Liver (tissue), 10 donors: ENCODE measurements around the gene PATL2. TPM values are rescaled to one million over a fixed set of nuclear protein-coding genes. Genes with fewer than 3 reads are reported as not detected.

ENCODE experiments used
- DNase-seq: peaks from one replicate; pipeline ENCODE4 v3.0.0-alpha.2; 2017; ENCODE audit warnings: low spot score
- H3K27ac ChIP-seq, 2 donors: one replicate each; pipeline ENCODE4 v1.7.0; 2013; ENCODE audit warnings: inconsistent platforms in 2 of 2, low read length in 2 of 2, control low read depth in 1 of 2, low read depth in 1 of 2, mild to moderate bottlenecking in 1 of 2
- H3K27me3 ChIP-seq, 4 donors: one replicate each; pipeline versions ENCODE4 v1.6.1 to v1.7.0; 2013; ENCODE audit warnings: low read length in 3 of 4, inconsistent platforms in 1 of 4, mild to moderate bottlenecking in 1 of 4, moderate library complexity in 1 of 4; ENCODE audit not compliant: control insufficient read depth in 4 of 4, insufficient read depth in 4 of 4
- H3K36me3 ChIP-seq, 4 donors: one replicate each; pipeline versions ENCODE4 v1.6.1 to v1.7.0; 2013; ENCODE audit warnings: low read length in 3 of 4, mild to moderate bottlenecking in 3 of 4, low read depth in 1 of 4, moderate library complexity in 1 of 4; ENCODE audit not compliant: control insufficient read depth in 4 of 4, insufficient read depth in 3 of 4
- H3K4me1 ChIP-seq, 4 donors: one replicate each; pipeline versions ENCODE4 v1.6.1 to v1.7.0; 2013; ENCODE audit warnings: low read length in 3 of 4, mild to moderate bottlenecking in 3 of 4, moderate library complexity in 1 of 4; ENCODE audit not compliant: control insufficient read depth in 4 of 4, insufficient read depth in 4 of 4
- H3K4me3 ChIP-seq, 3 donors: one replicate each; pipeline versions ENCODE4 v1.6.1 to v1.7.0; 2013; ENCODE audit warnings: low read length in 3 of 3, control low read depth in 1 of 3, low read depth in 1 of 3, mild to moderate bottlenecking in 1 of 3
- H3K9ac ChIP-seq, 2 donors: one replicate each; pipeline ENCODE4 v1.7.0; 2013; ENCODE audit warnings: low read length in 2 of 2, mild to moderate bottlenecking in 2 of 2, moderate library complexity in 2 of 2, control low read depth in 1 of 2, low read depth in 1 of 2
- H3K9me3 ChIP-seq, 4 donors: one replicate each; pipeline versions ENCODE4 v1.6.1 to v1.7.0; 2013; ENCODE audit warnings: low read length in 3 of 4; ENCODE audit not compliant: control insufficient read depth in 4 of 4
- EGR1 ChIP-seq, 2 donors: IDR thresholded peaks; 2 replicates each; pipeline ENCODE4 v1.6.1; 2016 to 2018; ENCODE audit warnings: antibody characterized with exemption in 2 of 2, low read depth in 2 of 2
- FOXA1 ChIP-seq: IDR thresholded peaks from 2 replicates; pipeline ENCODE4 v1.6.1; 2016; ENCODE audit warnings: antibody characterized with exemption
- FOXA2 ChIP-seq: IDR thresholded peaks from 2 replicates; pipeline ENCODE4 v1.6.1; 2016; ENCODE audit warnings: antibody characterized with exemption
- GABPA ChIP-seq, 2 donors: IDR thresholded peaks in 1 of 2; conservative IDR thresholded peaks in 1 of 2; 2 replicates each; pipeline ENCODE4 v1.6.1; 2016; ENCODE audit warnings: antibody characterized with exemption in 2 of 2, mild to moderate bottlenecking in 1 of 2, moderate library complexity in 1 of 2
- HNF4A ChIP-seq, 2 donors: conservative IDR thresholded peaks; 2 replicates each; pipeline ENCODE4 v1.6.1; 2016; ENCODE audit warnings: antibody characterized with exemption in 2 of 2, mild to moderate bottlenecking in 2 of 2
- HNF4G ChIP-seq: IDR thresholded peaks from 2 replicates; pipeline ENCODE4 v1.6.1; 2016; ENCODE audit warnings: antibody characterized with exemption
- JUND ChIP-seq, 2 donors: IDR thresholded peaks; 2 replicates each; pipeline ENCODE4 v1.6.1; 2016; ENCODE audit warnings: antibody characterized with exemption in 2 of 2
- NR2F2 ChIP-seq: IDR thresholded peaks from 2 replicates; pipeline ENCODE4 v1.6.1; 2016; ENCODE audit warnings: antibody characterized with exemption
- RAD21 ChIP-seq, 2 donors: IDR thresholded peaks; 2 replicates each; pipeline ENCODE4 v1.6.1; 2016; ENCODE audit warnings: antibody characterized with exemption in 2 of 2, mild to moderate bottlenecking in 2 of 2
- RXRA ChIP-seq, 2 donors: IDR thresholded peaks; 2 replicates each; pipeline ENCODE4 v1.6.1; 2017 to 2018; ENCODE audit warnings: antibody characterized with exemption in 2 of 2, mild to moderate bottlenecking in 1 of 2
- SP1 ChIP-seq: IDR thresholded peaks from 2 replicates; pipeline ENCODE4 v1.6.1; 2018; ENCODE audit warnings: antibody characterized with exemption, mild to moderate bottlenecking
- TAF1 ChIP-seq: conservative IDR thresholded peaks from 2 replicates; pipeline ENCODE4 v1.6.1; 2016; ENCODE audit warnings: antibody characterized with exemption, mild to moderate bottlenecking
- YY1 ChIP-seq: IDR thresholded peaks from 2 replicates; pipeline ENCODE4 v1.6.1; 2016; ENCODE audit warnings: antibody characterized with exemption, mild to moderate bottlenecking
- WGBS: extraction: QIAGEN DNeasy Blood & Tissue Kit; methylation state at CpG from one replicate; pipeline ENCODE4 v1.1.7; 2013; 5-methylcytosine and 5-hydroxymethylcytosine counted together
- polyA plus RNA-seq, 2 donors: library from polyadenylated mRNA; stranded (reverse) in 1 of 2; unstranded in 1 of 2; fragments of 200-250 nt in 1 of 2; fragments of >200 nt in 1 of 2; fragmentation: Nextera tagmentation in 1 of 2; extraction: Ambion mirVana in 1 of 2; gene quantifications; one replicate each; pipeline versions ENCODE4 v1.2.1 to v1.2.3, GENCODE V29; 2013 to 2015
- small RNA-seq: library from RNA; depleted of rRNA; stranded (forward); fragments of <200 nt; gene quantifications from one replicate; pipeline ENCODE3, GENCODE V24; 2014
- total RNA-seq, 2 donors: library from RNA; depleted of rRNA; stranded (reverse); fragments of >200 nt; gene quantifications; one replicate each; pipeline ENCODE4 v1.2.3, GENCODE V29; 2014
- TF ChIP-seq, protein P1 (sequence below): fragments of 150-350 bp; IDR thresholded peaks from 2 replicates; pipeline ENCODE4 v1.5.1; 2017; ENCODE audit warnings: improper control_type of control experiment, low read depth, low read length; ENCODE audit not compliant: missing input control
- TF ChIP-seq, protein P2 (sequence below): IDR thresholded peaks from 2 replicates; pipeline ENCODE4 v1.6.1; 2016; ENCODE audit warnings: antibody characterized with exemption
- TF ChIP-seq, protein P3 (sequence below): IDR thresholded peaks from 2 replicates; pipeline ENCODE4 v1.6.1; 2016; ENCODE audit warnings: antibody characterized with exemption, mild to moderate bottlenecking
- TF ChIP-seq, protein P4 (sequence below): IDR thresholded peaks from 2 replicates; pipeline ENCODE4 v1.6.1; 2016; ENCODE audit warnings: antibody characterized with exemption
- TF ChIP-seq, protein P5 (sequence below): IDR thresholded peaks from 2 replicates; pipeline ENCODE4 v1.6.1; 2016; ENCODE audit warnings: antibody characterized with exemption
- donor health status: healthy.
- donor health status: healthy.
- donor health status: healthy.
- donor health status: healthy.
- donor health status: healthy.

Gene PATL2
- total and polyA plus RNA-seq, 4 donors: 0.32 to 1.0 (median 0.67) TPM

DNA sequence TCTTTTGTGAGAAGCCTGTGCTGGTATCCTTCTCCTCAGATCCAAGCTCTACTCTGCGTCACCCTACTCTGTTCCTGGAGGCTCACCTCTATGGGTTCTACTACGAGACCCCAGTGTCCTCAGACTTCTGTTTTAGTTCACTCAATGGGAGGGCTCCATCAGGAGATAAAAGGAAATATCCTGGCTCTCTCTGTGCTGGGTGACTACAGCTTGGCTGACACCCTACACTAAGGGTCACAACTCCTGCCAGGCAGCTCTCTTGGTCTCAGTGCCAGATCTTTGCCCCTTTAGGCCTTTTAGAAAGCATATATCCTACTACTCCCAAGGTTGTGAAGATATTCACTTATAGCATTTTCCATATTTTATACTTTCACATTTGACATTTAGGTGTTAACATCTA, 94.1 kb downstream of the PATL2 start:
- H3K4me1 ChIP-seq: no peaks in the 10 kb centered on the region
- H3K27ac ChIP-seq: no peak overlapping the region
- no peaks in the 10 kb centered on the region for H3K9me3 ChIP-seq
- peaks cover 14 to 62% (median 46%) of the 10 kb centered on the region in 4 donors for H3K36me3 ChIP-seq
- H3K4me3 ChIP-seq: no peak overlapping the region
- H3K9ac ChIP-seq: no peak overlapping the region
- no peak for DNase-seq
- H3K27me3 ChIP-seq: no peaks in the 10 kb centered on the region
- TF ChIP-seq NR2F2 (no peak), FOXA1 (no peak), GABPA (IDR thresholded peaks at IDR 0.05 in 1 of 2, conservative IDR thresholded peaks at IDR 0.05 in 1 of 2) (no peak), RAD21 (IDR thresholded peaks at IDR 0.05) (no peak), EGR1 (IDR thresholded peaks at IDR 0.05; ENCODE audit: low read depth in 2 of 2) (no peak), HNF4G (no peak), TAF1 (no peak), JUND (IDR thresholded peaks at IDR 0.05) (no peak), FOXA2 (no peak), SP1 (no peak), RXRA (IDR thresholded peaks at IDR 0.05) (no peak), HNF4A (conservative IDR thresholded peaks at IDR 0.05) (no peak), YY1 (no peak)
- TF ChIP-seq, protein P1, sequence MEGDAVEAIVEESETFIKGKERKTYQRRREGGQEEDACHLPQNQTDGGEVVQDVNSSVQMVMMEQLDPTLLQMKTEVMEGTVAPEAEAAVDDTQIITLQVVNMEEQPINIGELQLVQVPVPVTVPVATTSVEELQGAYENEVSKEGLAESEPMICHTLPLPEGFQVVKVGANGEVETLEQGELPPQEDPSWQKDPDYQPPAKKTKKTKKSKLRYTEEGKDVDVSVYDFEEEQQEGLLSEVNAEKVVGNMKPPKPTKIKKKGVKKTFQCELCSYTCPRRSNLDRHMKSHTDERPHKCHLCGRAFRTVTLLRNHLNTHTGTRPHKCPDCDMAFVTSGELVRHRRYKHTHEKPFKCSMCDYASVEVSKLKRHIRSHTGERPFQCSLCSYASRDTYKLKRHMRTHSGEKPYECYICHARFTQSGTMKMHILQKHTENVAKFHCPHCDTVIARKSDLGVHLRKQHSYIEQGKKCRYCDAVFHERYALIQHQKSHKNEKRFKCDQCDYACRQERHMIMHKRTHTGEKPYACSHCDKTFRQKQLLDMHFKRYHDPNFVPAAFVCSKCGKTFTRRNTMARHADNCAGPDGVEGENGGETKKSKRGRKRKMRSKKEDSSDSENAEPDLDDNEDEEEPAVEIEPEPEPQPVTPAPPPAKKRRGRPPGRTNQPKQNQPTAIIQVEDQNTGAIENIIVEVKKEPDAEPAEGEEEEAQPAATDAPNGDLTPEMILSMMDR: no peak
- TF ChIP-seq, protein P2, sequence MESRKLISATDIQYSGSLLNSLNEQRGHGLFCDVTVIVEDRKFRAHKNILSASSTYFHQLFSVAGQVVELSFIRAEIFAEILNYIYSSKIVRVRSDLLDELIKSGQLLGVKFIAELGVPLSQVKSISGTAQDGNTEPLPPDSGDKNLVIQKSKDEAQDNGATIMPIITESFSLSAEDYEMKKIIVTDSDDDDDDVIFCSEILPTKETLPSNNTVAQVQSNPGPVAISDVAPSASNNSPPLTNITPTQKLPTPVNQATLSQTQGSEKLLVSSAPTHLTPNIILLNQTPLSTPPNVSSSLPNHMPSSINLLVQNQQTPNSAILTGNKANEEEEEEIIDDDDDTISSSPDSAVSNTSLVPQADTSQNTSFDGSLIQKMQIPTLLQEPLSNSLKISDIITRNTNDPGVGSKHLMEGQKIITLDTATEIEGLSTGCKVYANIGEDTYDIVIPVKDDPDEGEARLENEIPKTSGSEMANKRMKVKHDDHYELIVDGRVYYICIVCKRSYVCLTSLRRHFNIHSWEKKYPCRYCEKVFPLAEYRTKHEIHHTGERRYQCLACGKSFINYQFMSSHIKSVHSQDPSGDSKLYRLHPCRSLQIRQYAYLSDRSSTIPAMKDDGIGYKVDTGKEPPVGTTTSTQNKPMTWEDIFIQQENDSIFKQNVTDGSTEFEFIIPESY: no peak
- TF ChIP-seq, protein P3, sequence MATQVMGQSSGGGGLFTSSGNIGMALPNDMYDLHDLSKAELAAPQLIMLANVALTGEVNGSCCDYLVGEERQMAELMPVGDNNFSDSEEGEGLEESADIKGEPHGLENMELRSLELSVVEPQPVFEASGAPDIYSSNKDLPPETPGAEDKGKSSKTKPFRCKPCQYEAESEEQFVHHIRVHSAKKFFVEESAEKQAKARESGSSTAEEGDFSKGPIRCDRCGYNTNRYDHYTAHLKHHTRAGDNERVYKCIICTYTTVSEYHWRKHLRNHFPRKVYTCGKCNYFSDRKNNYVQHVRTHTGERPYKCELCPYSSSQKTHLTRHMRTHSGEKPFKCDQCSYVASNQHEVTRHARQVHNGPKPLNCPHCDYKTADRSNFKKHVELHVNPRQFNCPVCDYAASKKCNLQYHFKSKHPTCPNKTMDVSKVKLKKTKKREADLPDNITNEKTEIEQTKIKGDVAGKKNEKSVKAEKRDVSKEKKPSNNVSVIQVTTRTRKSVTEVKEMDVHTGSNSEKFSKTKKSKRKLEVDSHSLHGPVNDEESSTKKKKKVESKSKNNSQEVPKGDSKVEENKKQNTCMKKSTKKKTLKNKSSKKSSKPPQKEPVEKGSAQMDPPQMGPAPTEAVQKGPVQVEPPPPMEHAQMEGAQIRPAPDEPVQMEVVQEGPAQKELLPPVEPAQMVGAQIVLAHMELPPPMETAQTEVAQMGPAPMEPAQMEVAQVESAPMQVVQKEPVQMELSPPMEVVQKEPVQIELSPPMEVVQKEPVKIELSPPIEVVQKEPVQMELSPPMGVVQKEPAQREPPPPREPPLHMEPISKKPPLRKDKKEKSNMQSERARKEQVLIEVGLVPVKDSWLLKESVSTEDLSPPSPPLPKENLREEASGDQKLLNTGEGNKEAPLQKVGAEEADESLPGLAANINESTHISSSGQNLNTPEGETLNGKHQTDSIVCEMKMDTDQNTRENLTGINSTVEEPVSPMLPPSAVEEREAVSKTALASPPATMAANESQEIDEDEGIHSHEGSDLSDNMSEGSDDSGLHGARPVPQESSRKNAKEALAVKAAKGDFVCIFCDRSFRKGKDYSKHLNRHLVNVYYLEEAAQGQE: no peak
- TF ChIP-seq, protein P4, sequence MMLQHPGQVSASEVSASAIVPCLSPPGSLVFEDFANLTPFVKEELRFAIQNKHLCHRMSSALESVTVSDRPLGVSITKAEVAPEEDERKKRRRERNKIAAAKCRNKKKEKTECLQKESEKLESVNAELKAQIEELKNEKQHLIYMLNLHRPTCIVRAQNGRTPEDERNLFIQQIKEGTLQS: no peak
- TF ChIP-seq, protein P5, sequence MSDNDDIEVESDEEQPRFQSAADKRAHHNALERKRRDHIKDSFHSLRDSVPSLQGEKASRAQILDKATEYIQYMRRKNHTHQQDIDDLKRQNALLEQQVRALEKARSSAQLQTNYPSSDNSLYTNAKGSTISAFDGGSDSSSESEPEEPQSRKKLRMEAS: no peak
- 100% methylated on average over 2 of the region's 2 CpGs for WGBS

Small RNA genes lying within 50 kb of the gene (small RNA-seq; reads per million reads assigned to genes)
- not detected for gene RF00019

Other genes with a start within 250 kb of the PATL2 start
- 10 to 100 TPM; 39.5 to 49.9 TPM for gene EIF3J, start 174.2 kb downstream of the PATL2 start, total RNA-seq
- 10 to 100 TPM; 23.5 to 39.7 TPM for gene EIF3J, start 174.2 kb downstream of the PATL2 start, polyA plus RNA-seq
- gene SPG11, start 47.7 kb downstream of the PATL2 start, total RNA-seq: 10 to 100 TPM; 40.0 to 65.3 TPM
- 10 to 100 TPM; 17.3 to 22.6 TPM for gene SPG11, start 47.7 kb downstream of the PATL2 start, polyA plus RNA-seq
- gene B2M, start 194 bp upstream of the PATL2 start, total RNA-seq: 1,000 to 10,000 TPM; 1,388 to 2,879 TPM
- 1,000 to 10,000 TPM; 3,021 to 3,787 TPM for gene B2M, start 194 bp upstream of the PATL2 start, polyA plus RNA-seq
- gene TRIM69, start 25.2 kb upstream of the PATL2 start, total RNA-seq: 1 to 10 TPM; 4.9 to 5.7 TPM
- 10 to 100 TPM in 1 of 2 donors, 1 to 10 TPM in 1; 3.6 to 10.0 TPM for gene TRIM69, start 25.2 kb upstream of the PATL2 start, polyA plus RNA-seq
- gene TERB2, start 245.4 kb upstream of the PATL2 start, total RNA-seq: not detected
- under 1 TPM in 1 of 2 donors, not detected in 1; 0.08 TPM for gene TERB2, start 245.4 kb upstream of the PATL2 start, polyA plus RNA-seq